ENCODE results near the gene RAD51B. TPM values are rescaled to one million over a fixed set of nuclear protein-coding genes. Genes with fewer than 3 reads are reported as not detected.
"Not testable (repeated sequence)": the region's sequence is repeated elsewhere in the genome, so short reads cannot be mapped to it uniquely, and the experiment has no call there.

Gene RAD51B
- total RNA-seq, 1 donor from 2014 or later, result 5.3 TPM

GRCh38 chr14:67973436-67973835 lies 153.9 kb downstream of the RAD51B start:
- no peak for FAIRE-seq

GRCh38 chr14:67975470-67975869 lies 155.9 kb downstream of the RAD51B start:
- FAIRE-seq (no peak), DNase-seq (ENCODE audit: low spot score in 2 of 2) (no peak)

More at GRCh38 chr14:67973436-67973835, 153.9 kb downstream of the RAD51B start:
- DNase-seq (ENCODE audit: low spot score in 2 of 2), result no peak

GRCh38 chr14:67977434-67978034 lies 158.0 kb downstream of the RAD51B start:
- no peak for DNase-seq (ENCODE audit: low spot score in 2 of 2)
- FAIRE-seq, result no peak

- no peak for FAIRE-seq
- DNase-seq (ENCODE audit: low spot score in 2 of 2), result no peak
These were observed 159.2 kb downstream of the RAD51B start for GRCh38 chr14:67978749-67979148.

GRCh38 chr14:67982711-67983608 lies 163.4 kb downstream of the RAD51B start:
- no peak for FAIRE-seq
- DNase-seq (ENCODE audit: low spot score in 2 of 2), result no peak

GRCh38 chr14:67984274-67984673 lies 164.7 kb downstream of the RAD51B start:
- DNase-seq (ENCODE audit: low spot score in 2 of 2) (no peak), FAIRE-seq (no peak)

- FAIRE-seq (no peak), DNase-seq (ENCODE audit: low spot score in 2 of 2) (no peak)
These were observed 166.7 kb downstream of the RAD51B start for GRCh38 chr14:67986131-67986841.

- FAIRE-seq (no peak), DNase-seq (ENCODE audit: low spot score in 2 of 2) (no peak)
These were observed 168.0 kb downstream of the RAD51B start for GRCh38 chr14:67987606-67988005.

GRCh38 chr14:67988210-67988609 lies 168.6 kb downstream of the RAD51B start:
- not testable (repeated sequence) for DNase-seq (ENCODE audit: low spot score in 2 of 2); FAIRE-seq

- FAIRE-seq, result no peak
These were observed 171.0 kb downstream of the RAD51B start for GRCh38 chr14:67990576-67990975.

GRCh38 chr14:67994531-67994930 lies 175.0 kb downstream of the RAD51B start:
- DNase-seq (ENCODE audit: low spot score in 2 of 2), result no peak
- no peak for FAIRE-seq

More at GRCh38 chr14:67990576-67990975, 171.0 kb downstream of the RAD51B start:
- DNase-seq (ENCODE audit: low spot score in 2 of 2), result no peak

- FAIRE-seq, result no peak
These were observed 176.7 kb downstream of the RAD51B start for GRCh38 chr14:67996235-67996634.

GRCh38 chr14:67998834-67999233 lies 179.3 kb downstream of the RAD51B start:
- FAIRE-seq (no peak), DNase-seq (ENCODE audit: low spot score in 2 of 2) (no peak)

More at GRCh38 chr14:67996235-67996634, 176.7 kb downstream of the RAD51B start:
- no peak for DNase-seq (ENCODE audit: low spot score in 2 of 2)

- FAIRE-seq (no peak), DNase-seq (ENCODE audit: low spot score in 2 of 2) (no peak)
These were observed 179.7 kb downstream of the RAD51B start for GRCh38 chr14:67999290-67999689.

- no peak for FAIRE-seq
These were observed 180.3 kb downstream of the RAD51B start for GRCh38 chr14:67999705-68000384.

GRCh38 chr14:68000511-68000910 lies 180.9 kb downstream of the RAD51B start:
- DNase-seq (ENCODE audit: low spot score in 2 of 2) (no peak), FAIRE-seq (no peak)

More at GRCh38 chr14:67999705-68000384, 180.3 kb downstream of the RAD51B start:
- no peak for DNase-seq (ENCODE audit: low spot score in 2 of 2)

- DNase-seq (ENCODE audit: low spot score in 2 of 2) (no peak), FAIRE-seq (no peak)
These were observed 188.9 kb downstream of the RAD51B start for GRCh38 chr14:68008491-68008890.

GRCh38 chr14:68011406-68012028 lies 191.9 kb downstream of the RAD51B start:
- FAIRE-seq (no peak), DNase-seq (ENCODE audit: low spot score in 2 of 2) (no peak)

- FAIRE-seq (no peak), DNase-seq (ENCODE audit: low spot score in 2 of 2) (no peak)
These were observed 193.3 kb downstream of the RAD51B start for GRCh38 chr14:68012871-68013270.

GRCh38 chr14:68013326-68013725 lies 193.7 kb downstream of the RAD51B start:
- DNase-seq (ENCODE audit: low spot score in 2 of 2), result no peak
- no peak for FAIRE-seq
